IPS-20b (cell line): ENCODE measurements around the gene PTPRN2.

Experiments
- H3K27ac ChIP-seq: one replicate; pipeline ENCODE4 v1.5.1; 2013; ENCODE audit warnings: low read length
- H3K27me3 ChIP-seq: 2 replicates; pipeline ENCODE4 v1.6.1; 2013; ENCODE audit warnings: mild to moderate bottlenecking, low read length, inconsistent platforms; ENCODE audit not compliant: insufficient read depth
- H3K36me3 ChIP-seq: 2 replicates; pipeline ENCODE4 v1.6.1; 2013; ENCODE audit warnings: low read depth, mild to moderate bottlenecking, inconsistent platforms, low read length, moderate library complexity; ENCODE audit not compliant: insufficient read depth
- H3K4me1 ChIP-seq: 2 replicates; pipeline ENCODE4 v1.6.1; 2013; ENCODE audit warnings: mild to moderate bottlenecking, control low read depth, inconsistent platforms, low read length, moderate library complexity; ENCODE audit not compliant: insufficient read depth
- H3K4me3 ChIP-seq: 2 replicates; pipeline ENCODE4 v1.5.1; 2013; ENCODE audit warnings: mild to moderate bottlenecking, low read length, inconsistent platforms
- H3K9ac ChIP-seq: 2 replicates; pipeline ENCODE4 v1.6.1; 2013; ENCODE audit warnings: low read depth, mild to moderate bottlenecking, inconsistent platforms, low read length, moderate library complexity
- H3K9me3 ChIP-seq: 2 replicates; pipeline ENCODE4 v1.6.1; 2013; ENCODE audit warnings: mild to moderate bottlenecking, low read depth, low read length, inconsistent platforms; ENCODE audit not compliant: insufficient read depth

The PTPRN2 gene

GRCh38 chr7:157538735-157539134 lies 1048.9 kb downstream of the PTPRN2 start:
- Histone ChIP-seq H3K9me3 (peaks cover 64% of the 10 kb centered on the region), H3K27ac (no peak overlapping the region), H3K27me3 (no peaks in the 10 kb centered on the region), H3K4me1 (no peaks in the 10 kb centered on the region), H3K4me3 (no peak overlapping the region), H3K36me3 (no peaks in the 10 kb centered on the region), H3K9ac (no peak overlapping the region)

GRCh38 chr7:157538321-157538720 lies 1049.3 kb downstream of the PTPRN2 start:
- Histone ChIP-seq H3K9ac (no peak overlapping the region), H3K27ac (no peak overlapping the region), H3K36me3 (no peaks in the 10 kb centered on the region), H3K9me3 (peaks cover 63% of the 10 kb centered on the region), H3K4me1 (no peaks in the 10 kb centered on the region), H3K27me3 (no peaks in the 10 kb centered on the region), H3K4me3 (no peak overlapping the region)

- Histone ChIP-seq H3K9me3 (peaks cover 61% of the 10 kb centered on the region), H3K27me3 (no peaks in the 10 kb centered on the region)
Observed at GRCh38 chr7:157537056-157537455, 1050.6 kb downstream of the PTPRN2 start.

GRCh38 chr7:157532068-157532467 lies 1055.6 kb downstream of the PTPRN2 start:
- Histone ChIP-seq H3K9ac (no peak overlapping the region), H3K36me3 (no peaks in the 10 kb centered on the region), H3K27ac (no peak overlapping the region), H3K4me3 (no peak overlapping the region), H3K4me1 (no peaks in the 10 kb centered on the region), H3K9me3 (peaks cover 53% of the 10 kb centered on the region), H3K27me3 (no peaks in the 10 kb centered on the region)

More at GRCh38 chr7:157537056-157537455, 1050.6 kb downstream of the PTPRN2 start:
- no peaks in the 10 kb centered on the region for H3K36me3 ChIP-seq
- no peak overlapping the region for H3K4me3 ChIP-seq
- no peaks in the 10 kb centered on the region for H3K4me1 ChIP-seq
- no peak overlapping the region for H3K27ac ChIP-seq
- no peak overlapping the region for H3K9ac ChIP-seq

GRCh38 chr7:157529768-157530560 lies 1057.7 kb downstream of the PTPRN2 start:
- no peaks in the 10 kb centered on the region for H3K27me3 ChIP-seq
- no peak overlapping the region for H3K9ac ChIP-seq
- no peaks in the 10 kb centered on the region for H3K4me1 ChIP-seq
- H3K4me3 ChIP-seq: no peak overlapping the region
- H3K27ac ChIP-seq: no peak overlapping the region
- no peaks in the 10 kb centered on the region for H3K36me3 ChIP-seq
- peaks cover 60% of the 10 kb centered on the region for H3K9me3 ChIP-seq

GRCh38 chr7:157528785-157529341 lies 1058.8 kb downstream of the PTPRN2 start:
- H3K4me3 ChIP-seq: no peak overlapping the region
- no peak overlapping the region for H3K9ac ChIP-seq
- H3K27me3 ChIP-seq: no peaks in the 10 kb centered on the region
- H3K4me1 ChIP-seq: no peaks in the 10 kb centered on the region
- H3K9me3 ChIP-seq: peaks cover 56% of the 10 kb centered on the region
- no peak overlapping the region for H3K27ac ChIP-seq
- no peaks in the 10 kb centered on the region for H3K36me3 ChIP-seq

GRCh38 chr7:157527686-157528085 lies 1059.9 kb downstream of the PTPRN2 start:
- Histone ChIP-seq H3K27ac (no peak overlapping the region), H3K27me3 (no peaks in the 10 kb centered on the region), H3K4me1 (no peaks in the 10 kb centered on the region), H3K36me3 (no peaks in the 10 kb centered on the region), H3K4me3 (no peak overlapping the region), H3K9me3 (peaks cover 51% of the 10 kb centered on the region), H3K9ac (no peak overlapping the region)

- H3K9ac ChIP-seq: no peak overlapping the region
- H3K27me3 ChIP-seq: no peaks in the 10 kb centered on the region
- no peak overlapping the region for H3K27ac ChIP-seq
- H3K36me3 ChIP-seq: no peaks in the 10 kb centered on the region
- peaks cover 49% of the 10 kb centered on the region for H3K9me3 ChIP-seq
- no peaks in the 10 kb centered on the region for H3K4me1 ChIP-seq
- no peak overlapping the region for H3K4me3 ChIP-seq
Observed at GRCh38 chr7:157526913-157527634, 1060.5 kb downstream of the PTPRN2 start.

- peaks cover 48% of the 10 kb centered on the region for H3K9me3 ChIP-seq
- H3K4me3 ChIP-seq: no peak overlapping the region
- no peaks in the 10 kb centered on the region for H3K36me3 ChIP-seq
- H3K27ac ChIP-seq: no peak overlapping the region
- H3K27me3 ChIP-seq: no peaks in the 10 kb centered on the region
- H3K4me1 ChIP-seq: no peaks in the 10 kb centered on the region
- no peak overlapping the region for H3K9ac ChIP-seq
Observed at GRCh38 chr7:157526005-157526912, 1061.4 kb downstream of the PTPRN2 start.

- Histone ChIP-seq H3K4me3 (no peak overlapping the region), H3K27ac (no peak overlapping the region), H3K4me1 (no peaks in the 10 kb centered on the region), H3K36me3 (no peaks in the 10 kb centered on the region), H3K9ac (no peak overlapping the region), H3K27me3 (no peaks in the 10 kb centered on the region), H3K9me3 (peaks cover 43% of the 10 kb centered on the region)
Observed at GRCh38 chr7:157525491-157525915, 1062.1 kb downstream of the PTPRN2 start.

GRCh38 chr7:157524731-157525130 lies 1062.9 kb downstream of the PTPRN2 start:
- Histone ChIP-seq H3K27me3 (no peaks in the 10 kb centered on the region), H3K4me3 (no peak overlapping the region), H3K9me3 (peaks cover 38% of the 10 kb centered on the region)

More at GRCh38 chr7:157524731-157525130, 1062.9 kb downstream of the PTPRN2 start:
- no peak overlapping the region for H3K9ac ChIP-seq
- no peaks in the 10 kb centered on the region for H3K4me1 ChIP-seq
- no peaks in the 10 kb centered on the region for H3K36me3 ChIP-seq
- H3K27ac ChIP-seq: no peak overlapping the region
